Liver (tissue), 9 donors: ENCODE measurements around the gene ERGIC1. TPM values are rescaled to one million over a fixed set of nuclear protein-coding genes. Genes with fewer than 3 reads are reported as not detected.

Experiments used
- DNase-seq: peaks from one replicate; pipeline ENCODE4 v3.0.0-alpha.2; 2017; ENCODE audit warnings: low spot score
- H3K27ac ChIP-seq, 2 donors: one replicate each; pipeline ENCODE4 v1.7.0; 2013; ENCODE audit warnings: inconsistent platforms in 2 of 2, low read length in 2 of 2, control low read depth in 1 of 2, low read depth in 1 of 2, mild to moderate bottlenecking in 1 of 2
- H3K27me3 ChIP-seq, 4 donors: one replicate each; pipeline versions ENCODE4 v1.6.1 to v1.7.0; 2013; ENCODE audit warnings: low read length in 3 of 4, inconsistent platforms in 1 of 4, mild to moderate bottlenecking in 1 of 4, moderate library complexity in 1 of 4; ENCODE audit not compliant: control insufficient read depth in 4 of 4, insufficient read depth in 4 of 4
- H3K36me3 ChIP-seq, 4 donors: one replicate each; pipeline versions ENCODE4 v1.6.1 to v1.7.0; 2013; ENCODE audit warnings: low read length in 3 of 4, mild to moderate bottlenecking in 3 of 4, low read depth in 1 of 4, moderate library complexity in 1 of 4; ENCODE audit not compliant: control insufficient read depth in 4 of 4, insufficient read depth in 3 of 4
- H3K4me1 ChIP-seq, 4 donors: one replicate each; pipeline versions ENCODE4 v1.6.1 to v1.7.0; 2013; ENCODE audit warnings: low read length in 3 of 4, mild to moderate bottlenecking in 3 of 4, moderate library complexity in 1 of 4; ENCODE audit not compliant: control insufficient read depth in 4 of 4, insufficient read depth in 4 of 4
- H3K4me3 ChIP-seq, 3 donors: one replicate each; pipeline versions ENCODE4 v1.6.1 to v1.7.0; 2013; ENCODE audit warnings: low read length in 3 of 3, control low read depth in 1 of 3, low read depth in 1 of 3, mild to moderate bottlenecking in 1 of 3
- H3K9ac ChIP-seq, 2 donors: one replicate each; pipeline ENCODE4 v1.7.0; 2013; ENCODE audit warnings: low read length in 2 of 2, mild to moderate bottlenecking in 2 of 2, moderate library complexity in 2 of 2, control low read depth in 1 of 2, low read depth in 1 of 2
- H3K9me3 ChIP-seq, 4 donors: one replicate each; pipeline versions ENCODE4 v1.6.1 to v1.7.0; 2013; ENCODE audit warnings: low read length in 3 of 4; ENCODE audit not compliant: control insufficient read depth in 4 of 4
- CTCF ChIP-seq: fragments of 150-350 bp; IDR thresholded peaks from 2 replicates; pipeline ENCODE4 v1.5.1; 2017; ENCODE audit warnings: improper control_type of control experiment, low read depth, low read length; ENCODE audit not compliant: missing input control
- EGR1 ChIP-seq, 2 donors: IDR thresholded peaks; 2 replicates each; pipeline ENCODE4 v1.6.1; 2016 to 2018; ENCODE audit warnings: antibody characterized with exemption in 2 of 2, low read depth in 2 of 2
- FOXA1 ChIP-seq: IDR thresholded peaks from 2 replicates; pipeline ENCODE4 v1.6.1; 2016; ENCODE audit warnings: antibody characterized with exemption
- FOXA2 ChIP-seq: IDR thresholded peaks from 2 replicates; pipeline ENCODE4 v1.6.1; 2016; ENCODE audit warnings: antibody characterized with exemption
- HNF4A ChIP-seq, 2 donors: conservative IDR thresholded peaks; 2 replicates each; pipeline ENCODE4 v1.6.1; 2016; ENCODE audit warnings: antibody characterized with exemption in 2 of 2, mild to moderate bottlenecking in 2 of 2
- HNF4G ChIP-seq: IDR thresholded peaks from 2 replicates; pipeline ENCODE4 v1.6.1; 2016; ENCODE audit warnings: antibody characterized with exemption
- JUND ChIP-seq, 2 donors: IDR thresholded peaks; 2 replicates each; pipeline ENCODE4 v1.6.1; 2016; ENCODE audit warnings: antibody characterized with exemption in 2 of 2
- NR2F2 ChIP-seq: IDR thresholded peaks from 2 replicates; pipeline ENCODE4 v1.6.1; 2016; ENCODE audit warnings: antibody characterized with exemption
- RAD21 ChIP-seq, 2 donors: IDR thresholded peaks; 2 replicates each; pipeline ENCODE4 v1.6.1; 2016; ENCODE audit warnings: antibody characterized with exemption in 2 of 2, mild to moderate bottlenecking in 2 of 2
- RXRA ChIP-seq, 2 donors: IDR thresholded peaks; 2 replicates each; pipeline ENCODE4 v1.6.1; 2017 to 2018; ENCODE audit warnings: antibody characterized with exemption in 2 of 2, mild to moderate bottlenecking in 1 of 2
- SP1 ChIP-seq: IDR thresholded peaks from 2 replicates; pipeline ENCODE4 v1.6.1; 2018; ENCODE audit warnings: antibody characterized with exemption, mild to moderate bottlenecking
- TAF1 ChIP-seq: conservative IDR thresholded peaks from 2 replicates; pipeline ENCODE4 v1.6.1; 2016; ENCODE audit warnings: antibody characterized with exemption, mild to moderate bottlenecking
- YY1 ChIP-seq: IDR thresholded peaks from 2 replicates; pipeline ENCODE4 v1.6.1; 2016; ENCODE audit warnings: antibody characterized with exemption, mild to moderate bottlenecking
- ZBTB33 ChIP-seq: IDR thresholded peaks from 2 replicates; pipeline ENCODE4 v1.6.1; 2016; ENCODE audit warnings: antibody characterized with exemption
- WGBS: extraction: QIAGEN DNeasy Blood & Tissue Kit; methylation state at CpG from one replicate; pipeline ENCODE4 v1.1.7; 2013; 5-methylcytosine and 5-hydroxymethylcytosine counted together
- polyA plus RNA-seq, 2 donors: library from polyadenylated mRNA; stranded (reverse) in 1 of 2; unstranded in 1 of 2; fragments of 200-250 nt in 1 of 2; fragments of >200 nt in 1 of 2; fragmentation: Nextera tagmentation in 1 of 2; extraction: Ambion mirVana in 1 of 2; gene quantifications; one replicate each; pipeline versions ENCODE4 v1.2.1 to v1.2.3, GENCODE V29; 2013 to 2015
- total RNA-seq, 2 donors: library from RNA; depleted of rRNA; stranded (reverse); fragments of >200 nt; gene quantifications; one replicate each; pipeline ENCODE4 v1.2.3, GENCODE V29; 2014
- TF ChIP-seq, protein P1 (sequence below): IDR thresholded peaks from 2 replicates; pipeline ENCODE4 v1.6.1; 2016; ENCODE audit warnings: antibody characterized with exemption
- TF ChIP-seq, protein P2 (sequence below): IDR thresholded peaks from 2 replicates; pipeline ENCODE4 v1.6.1; 2016; ENCODE audit warnings: antibody characterized with exemption
- donor health status: healthy.
- donor health status: healthy.
- donor health status: healthy.
- donor health status: healthy.
- donor health status: healthy.

ERGIC1 gene
- total and polyA plus RNA-seq, 4 donors, result 45.4 to 155 (median 101) TPM

- Histone ChIP-seq H3K9ac (no peak overlapping the region), H3K36me3 (peaks cover 0 to 11% (median 6%) of the 10 kb centered on the region in 4 donors), H3K4me1 (no peaks in the 10 kb centered on the region), H3K4me3 (no peak overlapping the region), H3K27ac (no peak overlapping the region), H3K27me3 (no peaks in the 10 kb centered on the region), H3K9me3 (no peaks in the 10 kb centered on the region)
- 66% methylated on average over 3 of the region's 3 CpGs for WGBS
- no peak for DNase-seq
- no peak for TF ChIP-seq CTCF
- peak; percentile 44 for TF ChIP-seq NR2F2
Measured at GRCh38 chr5:172973127-172973916, 139.3 kb downstream of the ERGIC1 start.

GRCh38 chr5:172973931-172974330, 139.9 kb downstream of the ERGIC1 start:
- Histone ChIP-seq H3K27ac (no peak overlapping the region), H3K27me3 (no peaks in the 10 kb centered on the region), H3K4me3 (no peak overlapping the region), H3K4me1 (no peaks in the 10 kb centered on the region), H3K36me3 (peaks cover 0 to 8% (median 4%) of the 10 kb centered on the region in 4 donors), H3K9me3 (no peaks in the 10 kb centered on the region), H3K9ac (no peak overlapping the region)
- 90% methylated on average over 8 of the region's 8 CpGs for WGBS
- TF ChIP-seq, protein P1, sequence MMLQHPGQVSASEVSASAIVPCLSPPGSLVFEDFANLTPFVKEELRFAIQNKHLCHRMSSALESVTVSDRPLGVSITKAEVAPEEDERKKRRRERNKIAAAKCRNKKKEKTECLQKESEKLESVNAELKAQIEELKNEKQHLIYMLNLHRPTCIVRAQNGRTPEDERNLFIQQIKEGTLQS, result no peak
- TF ChIP-seq YY1, result no peak
- TF ChIP-seq NR2F2, result no peak
- no peak for DNase-seq

DNA sequence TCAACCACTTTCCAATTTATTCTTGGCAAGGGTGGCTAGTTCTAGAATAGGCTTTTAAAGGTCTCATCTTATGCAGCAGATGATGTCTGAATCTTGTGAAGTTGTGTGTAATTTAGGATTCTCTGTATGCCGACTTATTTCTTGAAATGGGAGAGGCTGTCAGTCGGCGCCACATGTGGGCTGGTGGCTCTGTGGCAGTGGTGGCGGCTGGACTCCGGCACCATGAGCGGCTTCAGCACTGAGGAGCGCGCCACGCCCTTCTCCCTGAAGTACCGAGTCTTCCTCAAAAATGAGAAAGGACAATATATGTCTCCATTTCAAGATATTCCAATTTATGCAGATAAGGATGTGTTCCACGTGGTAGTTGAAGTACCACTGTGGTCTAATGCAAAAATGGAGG, 141.2 kb downstream of the ERGIC1 start:
- Histone ChIP-seq H3K27me3 (no peaks in the 10 kb centered on the region), H3K36me3 (no peaks in the 10 kb centered on the region), H3K4me3 (no peak overlapping the region), H3K9me3 (no peaks in the 10 kb centered on the region), H3K27ac (no peak overlapping the region), H3K9ac (no peak overlapping the region), H3K4me1 (no peaks in the 10 kb centered on the region)
- 92% methylated on average over 11 of the region's 11 CpGs for WGBS
- no peak for DNase-seq
- TF ChIP-seq CTCF, result no peak
- TF ChIP-seq HNF4A (conservative IDR thresholded peaks at IDR 0.05), result no peak
- TF ChIP-seq NR2F2, result no peak
- no peak for TF ChIP-seq RAD21 (IDR thresholded peaks at IDR 0.05)
- no peak for TF ChIP-seq FOXA2
- TF ChIP-seq, protein P2, sequence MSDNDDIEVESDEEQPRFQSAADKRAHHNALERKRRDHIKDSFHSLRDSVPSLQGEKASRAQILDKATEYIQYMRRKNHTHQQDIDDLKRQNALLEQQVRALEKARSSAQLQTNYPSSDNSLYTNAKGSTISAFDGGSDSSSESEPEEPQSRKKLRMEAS, result no peak
- no peak for TF ChIP-seq HNF4G
- TF ChIP-seq TAF1, result no peak
- TF ChIP-seq ZBTB33, result no peak
- TF ChIP-seq JUND (IDR thresholded peaks at IDR 0.05), result no peak
- no peak for TF ChIP-seq SP1
- TF ChIP-seq RXRA (IDR thresholded peaks at IDR 0.05), result no peak
- TF ChIP-seq, protein P1, result no peak
- TF ChIP-seq EGR1 (IDR thresholded peaks at IDR 0.05; ENCODE audit: low read depth in 2 of 2), result no peak
- TF ChIP-seq FOXA1, result no peak
